NOMO-1 treated with dmso at 0.1 percent for 144 hours (cell line): ENCODE results near the gene DIS3L2.

Source experiments
- DNase-seq: peaks from one replicate; lab custom pipeline; 2025; ENCODE audit not compliant: unreplicated experiment; lab: John Stamatoyannopoulos, UW

DIS3L2 gene

DNA sequence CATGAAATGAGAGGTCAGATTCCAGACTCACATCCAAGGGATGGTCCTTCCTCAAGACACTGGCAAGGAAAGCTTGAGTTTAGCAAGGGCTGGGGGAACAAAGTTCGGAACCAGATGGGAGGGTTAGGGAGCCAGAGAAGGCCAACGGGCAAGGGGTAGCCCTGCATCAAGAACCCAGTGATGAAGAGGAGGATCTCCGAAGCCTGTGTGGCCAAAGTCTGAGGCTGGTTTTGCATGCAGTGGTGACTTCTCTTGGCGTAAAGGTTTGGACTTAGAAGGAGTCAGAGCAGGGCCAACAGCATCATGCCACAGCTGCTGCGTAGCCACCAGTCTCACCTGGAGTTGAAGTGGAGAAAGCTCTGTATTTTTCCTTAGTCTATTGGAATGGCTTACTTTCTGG is 293.5 kb downstream of the DIS3L2 start:
- no peak for DNase-seq

DNA sequence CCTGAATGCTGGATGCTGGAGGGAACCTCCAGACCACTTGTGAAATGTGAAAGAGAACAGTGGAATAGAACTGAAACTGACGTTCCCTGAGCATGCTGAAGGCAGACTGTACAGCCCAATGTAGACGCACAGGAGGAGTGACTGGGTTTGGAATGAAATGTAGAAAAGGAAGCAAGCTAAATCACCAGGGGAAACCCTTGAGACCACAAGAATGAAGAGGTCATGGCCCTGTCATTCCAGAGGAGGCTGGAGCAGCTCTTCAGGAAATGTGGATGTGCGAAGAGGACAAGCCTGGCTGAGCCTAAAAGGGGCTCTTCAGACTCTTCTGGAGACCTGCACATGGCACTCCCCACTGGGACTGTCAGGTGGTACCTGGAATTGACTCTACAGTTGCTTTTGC is 298.6 kb downstream of the DIS3L2 start:
- no peak for DNase-seq

DNA sequence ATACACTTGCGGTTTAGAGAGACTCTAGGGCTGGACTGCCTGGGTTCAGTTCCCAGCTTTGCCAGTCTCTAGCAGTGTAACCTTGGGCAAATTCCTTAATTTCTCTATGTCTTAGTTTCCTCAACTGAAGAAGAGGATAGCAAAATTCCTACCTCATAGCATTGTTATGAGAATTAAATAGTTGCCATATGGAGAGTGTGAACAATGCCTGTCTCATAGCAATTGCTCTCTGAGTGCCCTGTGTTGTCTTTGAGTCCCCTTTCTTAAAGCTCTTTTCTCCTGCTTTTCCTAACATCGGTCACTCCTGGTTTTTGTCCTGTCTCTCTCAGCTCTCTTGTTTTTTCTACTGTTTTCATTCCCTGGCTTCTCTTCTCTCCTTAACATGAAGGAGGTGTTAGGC is 300.3 kb downstream of the DIS3L2 start:
- no peak for DNase-seq

DNA sequence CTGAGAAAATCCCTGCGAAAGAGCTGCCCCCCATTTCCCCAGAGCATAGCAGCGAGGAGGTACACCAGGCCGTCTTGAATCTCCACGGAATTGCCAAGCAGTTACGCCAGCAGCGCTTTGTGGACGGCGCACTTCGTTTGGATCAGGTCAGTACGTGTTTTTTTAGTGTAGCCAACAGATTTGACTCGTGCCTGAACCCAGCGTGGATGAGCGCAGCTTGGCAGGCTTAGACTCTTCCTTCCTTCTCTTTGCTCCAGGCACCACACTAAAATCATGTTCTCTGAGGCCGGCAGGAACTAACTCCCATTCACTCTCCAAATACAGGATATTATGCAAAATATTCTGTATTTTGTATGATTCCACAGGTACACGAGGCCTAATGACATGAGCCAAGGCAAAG is 301.8 kb downstream of the DIS3L2 start:
- DNase-seq = no peak

DNA sequence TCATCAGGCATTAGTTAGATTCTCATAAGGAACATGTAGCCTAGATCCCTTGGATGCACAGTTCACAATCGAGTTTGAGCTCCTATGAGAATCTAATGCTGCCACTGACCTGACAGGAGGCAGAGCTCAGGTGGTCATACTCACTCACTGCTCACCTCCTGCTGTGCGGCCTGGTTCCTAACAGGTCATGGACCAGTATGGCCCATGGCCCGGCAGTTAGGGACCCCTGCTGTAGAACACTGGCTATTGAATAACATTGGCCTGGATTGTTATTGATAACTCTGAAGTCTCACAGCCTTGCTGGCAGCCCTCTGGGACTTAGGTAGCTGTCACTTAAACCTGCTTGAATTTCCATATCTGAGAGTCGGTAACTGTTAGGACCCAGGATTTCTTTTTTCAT is 302.6 kb downstream of the DIS3L2 start:
- DNase-seq = no peak

DNA sequence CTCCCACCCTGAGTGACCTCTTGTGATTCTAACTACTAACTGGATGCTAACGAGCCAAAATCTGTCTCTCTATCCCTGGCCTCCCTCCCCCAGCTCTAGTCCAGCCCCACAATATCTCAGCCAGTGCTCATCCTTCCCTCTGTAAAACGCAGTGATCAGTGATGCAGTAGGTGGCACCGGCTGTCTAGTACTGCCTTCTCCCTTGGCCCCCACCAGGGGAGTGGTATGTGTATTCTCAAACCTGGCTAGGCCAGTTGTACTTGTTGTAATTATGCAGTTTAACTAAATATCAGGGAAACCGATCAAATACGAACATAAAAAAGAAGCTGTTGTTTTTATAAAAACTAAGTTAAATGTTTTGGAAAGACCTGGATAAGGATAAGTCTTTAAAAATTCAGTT is 303.8 kb downstream of the DIS3L2 start:
- no peak for DNase-seq

DNA sequence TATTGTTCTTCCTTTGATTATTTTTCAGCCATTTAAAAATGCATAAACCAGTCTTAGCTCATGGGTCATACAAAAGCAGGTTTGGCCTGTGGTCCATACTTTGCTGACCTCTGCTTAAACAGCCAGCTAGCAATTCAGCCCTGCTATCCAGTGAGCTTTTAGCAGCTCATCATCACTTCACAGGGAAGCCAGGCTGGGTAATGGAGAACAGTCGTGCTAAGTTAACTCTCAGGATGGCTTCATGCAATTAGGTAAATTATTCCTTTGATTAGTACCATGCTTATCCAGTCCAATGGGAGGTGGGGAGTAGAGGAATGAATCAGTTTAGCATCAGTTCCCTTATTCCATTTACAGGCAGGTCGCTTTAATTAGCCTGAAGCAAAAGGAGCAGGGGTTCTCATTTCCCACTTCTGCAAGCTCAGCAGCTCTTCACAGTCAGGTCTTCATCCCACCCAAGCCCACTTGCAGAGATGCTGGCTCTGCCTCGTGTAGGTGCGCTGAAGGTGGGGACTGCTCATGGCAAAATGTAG is 307.2 kb downstream of the DIS3L2 start:
- DNase-seq = no peak

DNA sequence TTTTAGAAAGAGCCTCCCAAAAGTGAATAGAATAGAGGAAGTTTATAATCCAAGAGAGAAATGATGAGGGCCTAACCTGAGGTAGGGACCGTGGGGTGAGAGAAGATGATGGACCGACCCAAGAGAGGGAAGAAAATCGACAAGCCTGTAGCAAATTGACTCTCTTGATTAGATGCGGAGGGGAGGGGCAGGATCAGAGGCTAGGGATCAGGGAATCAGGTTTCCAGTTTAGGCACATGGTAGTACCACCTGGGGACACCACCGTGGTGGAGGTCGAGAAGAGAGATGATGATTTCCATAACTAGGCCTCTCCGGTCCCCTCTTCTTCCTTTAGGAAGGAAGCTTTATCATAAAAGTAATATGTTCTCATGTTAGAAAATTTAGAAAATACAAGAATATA is 308.4 kb downstream of the DIS3L2 start:
- no peak for DNase-seq

DNA sequence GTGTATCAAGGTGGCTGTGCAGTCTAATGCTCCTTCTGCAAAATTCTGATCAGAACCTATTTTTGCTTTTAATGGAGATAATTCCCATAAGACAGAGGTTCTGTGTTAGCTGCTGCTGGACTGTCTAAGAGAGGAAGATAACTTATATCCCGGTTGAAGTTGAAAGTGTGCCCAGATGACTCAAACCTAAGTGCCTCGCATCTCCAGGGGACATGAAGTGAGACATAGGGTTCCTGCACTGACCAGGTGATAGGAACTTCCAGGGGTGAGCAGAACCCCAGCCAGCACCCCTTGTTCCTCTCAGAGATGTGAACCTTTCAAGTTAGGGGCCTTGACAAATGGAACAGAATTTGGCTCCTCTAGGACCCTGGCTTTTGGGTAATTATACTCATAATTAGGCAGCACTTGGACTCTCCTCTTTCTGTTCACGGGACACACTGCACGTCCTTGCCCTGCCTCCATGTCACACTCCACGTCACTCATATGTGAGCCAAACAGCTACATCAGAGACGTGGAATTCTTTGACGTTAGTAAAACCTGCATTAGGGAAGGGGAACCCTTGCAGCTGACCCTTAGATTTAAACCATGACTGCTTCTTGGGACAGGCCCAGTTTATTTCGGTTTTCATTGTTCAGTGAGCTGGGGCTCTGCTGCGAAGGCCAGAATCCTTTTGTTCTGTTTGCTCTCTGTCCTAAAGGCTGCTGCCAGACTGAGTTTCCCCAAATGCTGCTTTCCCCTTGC is 312.6 kb downstream of the DIS3L2 start:
- no peak for DNase-seq

DNA sequence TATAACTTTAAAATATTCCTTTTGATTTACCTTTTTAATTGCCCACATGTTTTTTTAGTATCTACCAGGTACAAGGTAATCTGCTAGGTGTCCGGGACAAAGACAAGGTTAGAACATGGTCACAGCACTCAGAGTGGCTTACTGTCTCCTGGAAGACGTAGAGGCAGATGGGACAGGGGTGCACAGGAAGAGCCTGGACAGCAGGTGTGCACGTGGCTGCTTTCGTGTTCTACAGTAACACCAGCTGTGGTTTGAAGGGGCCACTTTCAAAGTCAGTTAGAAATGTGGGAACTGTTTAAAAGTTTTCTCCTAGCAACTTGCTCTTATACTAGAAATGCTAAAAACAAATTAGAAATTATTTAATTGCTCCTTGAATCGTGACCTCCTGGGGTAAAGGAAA is 314.2 kb downstream of the DIS3L2 start:
- DNase-seq = no peak

DNA sequence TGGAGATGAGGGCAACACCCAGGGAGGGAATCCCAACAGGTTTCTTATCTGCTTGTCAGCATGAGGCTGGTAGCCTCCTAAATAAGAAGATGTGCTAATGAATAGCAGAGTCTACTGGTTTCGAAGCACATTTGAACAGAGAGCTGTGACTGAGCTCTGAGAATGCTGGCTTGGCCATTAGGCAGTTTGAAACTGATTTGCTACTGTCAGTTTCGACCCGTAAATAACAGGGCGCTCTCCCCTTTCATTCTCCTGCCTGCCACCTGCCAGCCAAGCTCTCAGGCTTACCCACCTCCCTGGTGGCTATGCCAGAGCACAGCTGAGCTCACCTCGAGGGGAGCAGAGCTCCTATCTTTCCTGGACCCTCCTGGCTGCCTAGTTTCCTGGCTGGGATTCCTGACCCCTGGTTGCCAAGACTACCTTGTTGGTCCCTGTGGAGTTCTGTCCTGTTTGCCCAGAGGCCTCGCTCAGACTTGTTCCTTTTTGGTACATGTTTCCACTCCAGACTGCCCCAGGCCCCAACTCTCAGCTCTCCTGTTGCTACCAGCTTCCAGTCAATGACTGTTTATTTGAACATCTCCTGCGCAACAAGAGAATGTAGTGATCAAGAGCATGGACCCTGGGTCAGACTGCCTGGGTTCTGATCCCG is 314.7 kb downstream of the DIS3L2 start:
- no peak for DNase-seq

DNA sequence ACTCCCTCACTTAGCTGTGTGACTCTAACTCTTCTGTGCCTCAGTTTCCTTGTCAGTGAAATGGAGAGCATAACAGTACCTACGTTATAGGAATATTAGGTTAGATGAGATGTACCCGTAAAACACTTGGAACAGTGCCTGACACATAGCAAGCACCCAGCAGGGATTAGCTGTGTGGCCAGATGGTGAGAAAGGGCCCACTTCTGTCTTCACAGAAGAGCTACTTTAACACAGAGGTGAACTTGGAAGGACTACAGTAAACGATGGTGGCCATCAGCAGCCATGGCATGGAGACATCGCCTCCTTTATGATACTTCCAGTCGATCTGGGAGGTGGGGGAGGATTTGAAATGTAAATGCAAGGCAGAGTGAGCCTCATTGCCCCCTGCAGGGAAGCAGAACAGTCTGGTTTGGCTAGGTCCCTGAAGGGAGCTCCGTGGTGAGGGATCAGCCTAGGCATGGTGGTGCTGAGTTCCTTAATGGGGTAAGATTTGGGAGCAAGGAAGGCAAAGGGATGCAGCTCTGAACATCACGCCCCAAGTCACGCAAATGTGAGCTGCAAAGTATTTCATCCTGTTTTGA is 315.3 kb downstream of the DIS3L2 start:
- no peak for DNase-seq

DNA sequence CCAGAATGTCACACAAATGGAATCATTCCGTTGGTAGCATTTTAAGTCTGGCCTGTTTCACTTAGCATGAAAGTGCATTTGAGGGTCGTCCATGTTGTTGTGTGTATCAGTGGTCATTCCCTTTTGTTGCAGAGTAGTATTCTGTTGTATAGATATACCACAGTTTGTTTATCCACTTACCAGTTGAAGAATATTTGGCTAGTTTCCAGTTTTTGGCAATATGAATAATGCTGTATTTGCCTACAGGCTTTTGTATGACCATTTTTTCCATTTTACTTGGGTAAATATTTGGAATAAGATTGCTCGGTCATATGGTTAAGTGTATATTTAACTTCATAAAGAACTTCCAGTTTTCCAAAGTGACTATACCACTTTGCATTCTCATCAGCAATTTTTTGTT is 317.0 kb downstream of the DIS3L2 start:
- no peak for DNase-seq

DNA sequence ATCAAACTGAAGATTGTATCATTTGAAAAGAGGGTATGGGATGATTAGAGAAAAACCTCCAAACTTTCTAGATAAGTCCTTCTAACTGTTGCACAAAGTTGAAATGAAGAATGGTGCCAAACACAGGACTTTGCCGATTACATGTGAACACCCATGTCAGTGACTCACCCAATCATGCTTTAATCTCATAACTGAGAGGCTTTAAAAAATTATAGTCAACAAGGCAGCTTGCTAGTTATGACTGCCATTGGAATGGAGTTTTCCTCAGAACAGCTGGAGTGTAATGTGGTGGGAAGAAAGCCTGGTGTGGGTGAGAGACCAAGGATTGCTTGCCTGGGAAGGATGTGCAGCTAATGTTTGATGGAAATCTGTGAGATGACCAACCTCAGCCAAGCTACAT is 318.8 kb downstream of the DIS3L2 start:
- no peak for DNase-seq

DNA sequence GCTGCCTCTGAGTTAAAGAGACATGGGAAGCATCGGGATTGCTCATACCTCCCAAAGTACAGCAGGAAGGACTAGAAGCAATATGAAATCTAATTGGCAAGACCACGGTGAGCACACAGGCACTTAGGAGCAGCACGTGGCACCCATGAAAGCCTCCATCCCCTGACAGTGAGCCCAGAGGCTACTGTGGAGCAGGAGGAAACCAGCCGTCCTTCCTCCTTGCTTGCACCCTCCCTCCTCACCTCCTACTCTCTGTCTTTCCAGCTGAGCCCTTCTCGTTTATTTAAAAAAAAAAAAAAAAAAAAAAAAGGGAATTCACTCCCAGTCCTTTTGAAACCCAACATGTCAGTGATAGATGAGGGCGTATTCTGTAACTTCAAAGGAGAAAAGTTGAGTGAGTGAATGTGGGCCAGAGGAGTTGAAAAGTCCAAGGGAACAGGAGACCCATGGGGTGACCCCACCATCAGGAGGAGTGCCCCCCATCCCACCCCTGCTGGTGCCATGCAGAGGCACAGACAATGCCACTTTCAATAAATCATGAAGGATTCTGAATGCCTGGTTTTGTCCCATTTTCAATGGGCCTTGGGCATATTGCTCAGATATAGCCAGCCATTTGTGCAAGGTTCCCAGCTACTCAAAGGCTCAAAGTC is 320.5 kb downstream of the DIS3L2 start:
- DNase-seq = no peak

DNA sequence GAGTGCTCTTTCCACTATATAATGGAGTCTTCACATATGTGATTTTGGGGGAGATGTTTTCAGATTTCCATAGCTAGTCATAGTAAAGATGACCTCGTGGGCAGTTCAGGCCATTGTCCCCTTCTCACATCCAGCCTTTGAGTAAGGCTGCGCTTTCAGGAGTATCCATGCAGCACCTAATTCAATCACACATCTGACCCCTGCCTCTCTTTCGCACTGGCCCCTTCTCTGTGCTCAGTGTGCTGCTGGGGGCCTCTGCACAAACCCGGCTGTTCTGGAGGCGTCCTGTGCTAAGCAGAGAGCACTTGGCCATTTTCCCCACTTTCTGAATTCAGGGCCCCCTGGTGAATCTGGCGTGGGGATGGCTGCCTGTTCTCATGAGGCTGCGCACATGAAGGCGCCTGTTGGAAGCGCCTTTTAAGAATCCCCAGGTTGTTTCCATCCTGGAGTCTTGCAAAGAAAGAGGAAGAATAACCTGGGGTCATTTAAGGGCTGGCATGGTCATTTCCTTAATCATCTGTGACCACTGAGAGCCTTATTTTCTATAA is 321.1 kb downstream of the DIS3L2 start:
- no peak for DNase-seq

DNA sequence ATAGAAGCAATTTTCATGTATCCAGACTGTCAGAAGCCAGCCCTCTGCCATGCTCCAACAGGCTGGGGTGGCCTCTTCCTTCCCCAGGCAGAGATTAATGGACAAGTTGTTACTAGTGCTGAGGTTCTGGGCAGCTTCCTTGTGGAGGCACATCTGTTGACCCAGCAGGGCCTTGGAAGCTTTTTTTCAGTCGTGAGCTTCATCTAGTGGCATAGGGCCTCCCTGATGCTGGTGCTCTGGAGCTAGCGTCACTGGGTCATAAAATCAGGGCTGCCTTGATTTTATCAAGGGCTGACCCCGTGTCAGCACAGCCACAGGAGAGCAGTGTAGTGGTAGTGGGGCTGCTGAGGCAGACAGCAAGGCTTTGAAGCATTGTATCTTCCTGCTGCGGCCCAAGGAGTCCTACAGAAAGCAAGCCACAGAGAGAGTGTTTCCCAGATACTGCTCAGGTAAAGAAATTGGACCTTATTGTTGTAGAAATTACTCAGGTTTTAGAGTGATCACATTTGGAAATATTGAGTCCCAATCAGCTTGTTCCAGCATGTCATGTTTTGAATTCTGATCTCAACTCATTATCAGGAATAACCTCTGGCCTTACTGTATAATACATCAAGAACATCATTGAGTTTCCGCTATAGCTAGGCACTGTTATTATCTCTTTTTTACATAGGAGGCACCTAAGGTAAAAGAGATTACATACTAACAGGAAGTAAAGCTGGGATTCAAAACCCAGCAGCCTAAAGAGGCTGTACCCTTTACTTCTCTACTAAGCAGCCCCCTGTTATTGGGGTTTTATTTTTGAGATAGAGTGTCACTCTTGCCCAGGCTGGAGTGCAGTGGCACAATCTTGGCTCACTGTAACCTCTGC is 324.7 kb downstream of the DIS3L2 start:
- no peak for DNase-seq

DNA sequence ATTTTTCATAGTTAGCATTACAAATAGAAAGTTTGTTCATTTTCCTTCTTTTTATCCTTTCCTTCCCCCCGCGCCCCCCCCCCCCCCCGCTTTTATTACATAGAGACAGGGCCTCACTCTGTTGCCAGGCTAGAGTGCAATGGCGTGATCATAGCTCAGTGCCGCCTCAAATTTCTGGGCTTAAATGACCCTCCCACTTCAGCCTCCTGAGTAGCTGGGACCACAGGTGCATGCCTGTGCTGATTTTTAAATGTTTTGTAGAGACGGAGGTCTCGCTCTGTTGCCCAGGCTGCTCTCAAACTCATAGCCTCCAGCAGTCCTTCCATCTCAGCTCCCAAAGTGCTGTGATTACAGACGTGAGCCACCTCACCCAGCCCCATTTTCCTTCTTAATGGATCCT is 325.8 kb downstream of the DIS3L2 start:
- no peak for DNase-seq

DNA sequence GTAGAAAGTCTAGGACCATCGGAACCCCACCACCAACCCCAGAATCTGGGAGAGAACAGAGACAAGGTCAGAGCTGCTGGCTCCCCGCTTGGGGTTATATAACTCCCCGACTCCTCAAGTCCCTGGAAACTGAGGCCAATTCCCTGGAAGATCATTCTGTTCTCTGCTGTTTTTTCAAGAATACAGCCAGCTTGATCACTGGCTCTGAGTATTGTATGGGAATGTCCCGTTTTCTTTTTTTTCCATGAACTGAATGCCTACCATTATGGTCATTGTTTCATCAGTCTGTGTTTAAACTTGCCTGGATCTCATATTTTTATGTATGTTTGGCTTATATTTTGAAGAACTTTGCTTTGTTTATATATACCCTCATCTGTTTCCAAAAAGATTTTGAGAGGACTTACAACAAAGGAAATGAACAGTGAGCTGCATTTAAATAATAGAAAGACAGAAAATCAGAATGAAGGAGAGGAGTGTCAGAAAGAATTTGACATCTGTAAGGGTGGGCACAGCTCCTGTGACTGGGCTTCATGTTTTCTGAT is 327.0 kb downstream of the DIS3L2 start:
- no peak for DNase-seq

DNA sequence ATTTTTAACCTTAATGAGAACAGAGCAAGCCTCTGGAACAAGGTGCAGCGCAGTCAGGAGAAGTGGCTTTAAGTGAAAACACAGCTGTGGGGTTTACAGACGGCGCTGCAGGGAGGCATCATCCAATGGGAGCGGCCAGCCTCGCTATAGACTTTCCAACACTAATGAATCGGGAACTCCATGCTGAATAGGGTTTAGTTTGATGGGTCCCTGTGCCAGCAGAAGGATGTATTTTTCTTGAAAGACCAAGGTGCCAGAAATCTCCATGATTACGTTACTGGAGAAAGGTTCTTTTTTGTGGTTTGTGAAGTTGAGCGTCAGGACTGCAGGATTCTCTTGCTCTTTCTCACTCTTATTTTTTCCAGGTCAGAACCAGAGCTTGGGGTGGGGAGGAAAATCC is 329.2 kb downstream of the DIS3L2 start:
- no peak for DNase-seq
